Measurements from ENCODE around the gene SP140L. TPM values are rescaled to one million over a fixed set of nuclear protein-coding genes. Genes with fewer than 3 reads are reported as not detected.

The SP140L gene
- polyA plus RNA-seq, 3 donors, result 6.5 to 23.7 (median 8.5) TPM

DNA sequence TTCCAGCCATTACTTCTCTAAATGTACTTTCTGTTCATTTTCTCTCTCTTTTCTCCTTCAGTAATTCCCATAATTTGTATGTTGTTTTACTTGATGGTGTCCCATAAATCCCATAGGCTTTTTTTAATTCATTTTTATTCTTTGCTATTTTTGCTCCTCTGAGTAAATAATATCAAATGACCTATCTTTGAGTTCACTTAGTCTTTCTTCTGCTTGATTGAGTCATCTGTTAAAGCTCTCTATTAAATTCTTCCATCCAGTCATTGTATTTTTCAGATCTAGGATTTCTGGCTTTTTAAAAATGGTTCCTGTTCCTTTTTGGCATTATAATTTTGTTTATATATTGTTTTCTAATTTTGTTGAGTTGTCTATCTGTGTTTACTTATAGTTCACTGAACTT, 102.5 kb downstream of the SP140L start:
- H3K4me1 Mint-ChIP-seq, result peaks cover 46% of the 10 kb centered on the region
- no peak overlapping the region for H3K4me3 ChIP-seq (replicated peaks in 1 of 3; ENCODE audit: low read depth in 2 of 3, low read length in 3 of 3)
- no peak for DNase-seq
- no peak overlapping the region for H3K4me3 Mint-ChIP-seq
- H3K79me2 ChIP-seq (ENCODE audit: insufficient read depth, low read length), result peaks cover 100% of the 10 kb centered on the region
- H3K9ac ChIP-seq (ENCODE audit: insufficient read depth, low read length, poor library complexity, severe bottlenecking), result no peak overlapping the region
- H3K27ac ChIP-seq (ENCODE audit: low read depth in 1 of 2, low read length in 2 of 2), result no peak overlapping the region
- H2AFZ ChIP-seq (ENCODE audit: insufficient read depth, low read depth, low read length, poor library complexity, severe bottlenecking), result no peak overlapping the region
- peak overlapping the region in 2 of 7 donors; percentile 2 to 13 for H3K27ac Mint-ChIP-seq
- H3K4me2 ChIP-seq (replicated peaks; ENCODE audit: extremely low read depth, low read length, poor library complexity, severe bottlenecking), result no peak overlapping the region
- H3K4me1 ChIP-seq (ENCODE audit: control insufficient read depth in 1 of 2, insufficient read depth in 2 of 2, low read length in 2 of 2), result peaks cover 17 to 36% of the 10 kb centered on the region in 2 donors
- TF ChIP-seq, protein P1, sequence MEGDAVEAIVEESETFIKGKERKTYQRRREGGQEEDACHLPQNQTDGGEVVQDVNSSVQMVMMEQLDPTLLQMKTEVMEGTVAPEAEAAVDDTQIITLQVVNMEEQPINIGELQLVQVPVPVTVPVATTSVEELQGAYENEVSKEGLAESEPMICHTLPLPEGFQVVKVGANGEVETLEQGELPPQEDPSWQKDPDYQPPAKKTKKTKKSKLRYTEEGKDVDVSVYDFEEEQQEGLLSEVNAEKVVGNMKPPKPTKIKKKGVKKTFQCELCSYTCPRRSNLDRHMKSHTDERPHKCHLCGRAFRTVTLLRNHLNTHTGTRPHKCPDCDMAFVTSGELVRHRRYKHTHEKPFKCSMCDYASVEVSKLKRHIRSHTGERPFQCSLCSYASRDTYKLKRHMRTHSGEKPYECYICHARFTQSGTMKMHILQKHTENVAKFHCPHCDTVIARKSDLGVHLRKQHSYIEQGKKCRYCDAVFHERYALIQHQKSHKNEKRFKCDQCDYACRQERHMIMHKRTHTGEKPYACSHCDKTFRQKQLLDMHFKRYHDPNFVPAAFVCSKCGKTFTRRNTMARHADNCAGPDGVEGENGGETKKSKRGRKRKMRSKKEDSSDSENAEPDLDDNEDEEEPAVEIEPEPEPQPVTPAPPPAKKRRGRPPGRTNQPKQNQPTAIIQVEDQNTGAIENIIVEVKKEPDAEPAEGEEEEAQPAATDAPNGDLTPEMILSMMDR (IDR thresholded peaks at IDR 0.05), result no peak
- intact Hi-C loops (cut with micrococcal nuclease), result no loop called here
- peaks cover 45 to 61% of the 10 kb centered on the region in 2 donors for H3K36me3 Mint-ChIP-seq
- peaks cover 20 to 59% of the 10 kb centered on the region in 2 donors for H3K36me3 ChIP-seq (replicated peaks in 1 of 2; ENCODE audit: control insufficient read depth in 1 of 2, insufficient read depth in 2 of 2, low read length in 2 of 2)
- peaks cover 98% of the 10 kb centered on the region for H4K20me1 ChIP-seq (ENCODE audit: insufficient read depth, low read length)
- peaks cover 6 to 17% (median 10%) of the 10 kb centered on the region in 7 donors for H3K9me3 Mint-ChIP-seq
- H3K27me3 ChIP-seq (ENCODE audit: control insufficient read depth in 2 of 2, insufficient read depth in 2 of 2, low read length in 2 of 2), result no peaks in the 10 kb centered on the region
- no peaks in the 10 kb centered on the region for H3K27me3 Mint-ChIP-seq (ENCODE audit: low read depth in 3 of 3)
- H3K9me3 ChIP-seq (replicated peaks in 1 of 2; ENCODE audit: control insufficient read depth in 1 of 2, insufficient read depth in 1 of 2, low read length in 2 of 2), result peaks cover 0 to 11% of the 10 kb centered on the region in 2 donors

DNA sequence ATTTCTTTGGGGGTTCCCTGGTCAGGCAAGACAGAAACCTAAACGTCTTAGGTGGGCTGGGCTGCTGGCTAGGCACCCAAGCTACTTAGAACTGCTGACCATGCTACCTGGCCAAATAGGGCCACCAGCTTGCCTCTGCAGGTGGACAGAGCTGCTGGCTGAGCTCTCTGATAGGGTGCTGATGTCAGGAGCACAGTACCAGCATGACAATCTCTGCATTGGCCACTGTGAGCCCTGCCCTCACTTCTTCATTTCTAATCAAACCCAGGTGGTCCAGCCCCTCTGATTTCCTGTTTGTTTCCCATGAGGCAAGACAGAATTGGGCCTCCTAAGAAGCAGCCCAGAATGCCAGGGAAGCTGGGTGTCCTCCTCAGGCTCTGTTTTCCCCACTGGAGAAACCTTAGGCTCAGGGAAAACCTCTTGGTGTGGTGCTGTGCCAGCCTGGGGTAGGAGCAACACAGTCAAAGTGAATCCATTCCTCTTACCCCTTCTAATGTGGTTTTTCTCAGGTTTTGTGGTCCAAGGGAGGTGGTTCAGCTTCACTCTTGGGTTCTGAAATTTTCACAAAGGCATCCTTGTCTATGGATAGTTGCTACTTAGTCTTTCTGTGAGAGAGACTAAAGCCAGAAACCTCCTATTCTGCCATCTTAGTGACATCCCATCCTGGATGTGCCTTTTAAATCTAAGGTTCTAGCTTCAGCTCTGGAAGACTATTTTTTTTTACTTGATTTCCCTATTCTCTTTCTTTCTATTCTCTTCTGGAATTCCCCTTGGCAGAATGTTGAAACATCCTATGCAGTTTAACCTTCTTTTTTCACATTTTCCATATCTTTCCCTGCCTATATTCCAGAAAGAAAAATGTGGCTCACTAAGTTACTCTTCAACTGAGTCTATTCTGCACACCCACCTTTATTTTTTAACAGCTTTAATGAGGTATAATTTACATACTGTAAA, 104.2 kb downstream of the SP140L start:
- Histone ChIP-seq H3K9ac (ENCODE audit: insufficient read depth, low read length, poor library complexity, severe bottlenecking) (no peak overlapping the region), H3K4me3 (replicated peaks in 1 of 3; ENCODE audit: low read depth in 2 of 3, low read length in 3 of 3) (no peak overlapping the region), H3K36me3 (replicated peaks in 1 of 2; ENCODE audit: control insufficient read depth in 1 of 2, insufficient read depth in 2 of 2, low read length in 2 of 2) (peaks cover 24 to 59% of the 10 kb centered on the region in 2 donors), H3K27me3 (ENCODE audit: control insufficient read depth in 2 of 2, insufficient read depth in 2 of 2, low read length in 2 of 2) (no peaks in the 10 kb centered on the region), H3K27ac (ENCODE audit: low read depth in 1 of 2, low read length in 2 of 2) (peak overlapping the region; percentile 46 to 67), H3K4me2 (replicated peaks; ENCODE audit: extremely low read depth, low read length, poor library complexity, severe bottlenecking) (no peak overlapping the region), H3K4me1 (ENCODE audit: control insufficient read depth in 1 of 2, insufficient read depth in 2 of 2, low read length in 2 of 2) (peaks cover 15 to 27% of the 10 kb centered on the region in 2 donors), H3K9me3 (replicated peaks in 1 of 2; ENCODE audit: control insufficient read depth in 1 of 2, insufficient read depth in 1 of 2, low read length in 2 of 2) (peaks cover 3 to 15% of the 10 kb centered on the region in 2 donors), H2AFZ (ENCODE audit: insufficient read depth, low read depth, low read length, poor library complexity, severe bottlenecking) (no peak overlapping the region), H4K20me1 (ENCODE audit: insufficient read depth, low read length) (peaks cover 98% of the 10 kb centered on the region), H3K79me2 (ENCODE audit: insufficient read depth, low read length) (peaks cover 100% of the 10 kb centered on the region)
- H3K27ac Mint-ChIP-seq, result peak overlapping the region; percentile 49 to 86 (median 75)
- peak in 1 of 3 donors; percentile 37 for DNase-seq
- no peaks in the 10 kb centered on the region for H3K27me3 Mint-ChIP-seq (ENCODE audit: low read depth in 3 of 3)
- H3K9me3 Mint-ChIP-seq, result peaks cover 10 to 20% (median 13%) of the 10 kb centered on the region in 7 donors
- H3K4me1 Mint-ChIP-seq, result peaks cover 41% of the 10 kb centered on the region
- 100% methylated on average over 1 of the region's 1 CpG for WGBS (ENCODE audit: insufficient coverage)
- intact Hi-C loops (cut with micrococcal nuclease), result no loop called here
- TF ChIP-seq, protein P1 (IDR thresholded peaks at IDR 0.05), result no peak
- no peak overlapping the region for H3K4me3 Mint-ChIP-seq
- H3K36me3 Mint-ChIP-seq, result peaks cover 41 to 61% of the 10 kb centered on the region in 2 donors
